Stromal cell of bone marrow (primary cell): ENCODE results near the gene GPSM1.
A peak's percentile ranks its signal among the peaks of the same experiment; 100 is the strongest.

ENCODE experiments used
- DNase-seq: peaks from one replicate; pipeline ENCODE4 v3.0.0-alpha.2; 2012; ENCODE audit warnings: low read depth

GPSM1 gene

DNA sequence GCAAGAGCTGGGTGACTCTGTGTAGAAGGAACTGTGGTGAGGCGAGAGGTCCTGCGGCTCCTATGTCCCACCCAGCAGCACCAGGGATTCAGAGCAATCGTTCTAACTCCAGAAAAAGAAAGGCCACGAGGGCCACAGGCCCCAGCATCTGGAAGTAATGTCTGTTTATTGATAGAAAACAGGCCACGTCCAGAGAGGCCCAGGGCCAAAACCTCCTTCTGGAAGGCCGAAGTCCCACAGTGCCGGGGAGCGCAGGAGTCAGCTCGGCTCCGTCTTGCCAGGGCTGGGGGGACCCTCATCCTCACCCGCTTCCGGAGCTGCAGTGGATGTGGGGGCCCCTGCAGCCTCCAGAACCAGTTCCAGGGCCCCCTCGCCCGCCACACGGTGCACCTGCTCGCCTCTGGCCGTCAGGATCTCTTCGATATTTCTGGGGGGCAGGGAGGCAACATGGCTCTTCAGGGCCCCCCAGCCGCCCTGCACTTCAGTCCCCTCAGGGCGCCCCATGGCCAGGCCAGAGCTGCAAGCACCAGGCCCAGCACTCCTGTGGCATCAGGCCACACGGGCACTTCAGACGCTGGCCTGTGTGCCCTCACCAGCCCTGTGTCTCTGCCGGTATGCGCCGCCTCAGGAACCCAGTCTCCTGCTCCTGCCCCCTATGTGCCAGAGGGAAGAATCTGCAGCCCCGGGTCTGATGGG, 34.6 kb downstream of the GPSM1 start:
- DNase-seq, result no peak

- no peak for DNase-seq
Observed at GRCh38 chr9:136362450-136362784, 35.1 kb downstream of the GPSM1 start.

DNA sequence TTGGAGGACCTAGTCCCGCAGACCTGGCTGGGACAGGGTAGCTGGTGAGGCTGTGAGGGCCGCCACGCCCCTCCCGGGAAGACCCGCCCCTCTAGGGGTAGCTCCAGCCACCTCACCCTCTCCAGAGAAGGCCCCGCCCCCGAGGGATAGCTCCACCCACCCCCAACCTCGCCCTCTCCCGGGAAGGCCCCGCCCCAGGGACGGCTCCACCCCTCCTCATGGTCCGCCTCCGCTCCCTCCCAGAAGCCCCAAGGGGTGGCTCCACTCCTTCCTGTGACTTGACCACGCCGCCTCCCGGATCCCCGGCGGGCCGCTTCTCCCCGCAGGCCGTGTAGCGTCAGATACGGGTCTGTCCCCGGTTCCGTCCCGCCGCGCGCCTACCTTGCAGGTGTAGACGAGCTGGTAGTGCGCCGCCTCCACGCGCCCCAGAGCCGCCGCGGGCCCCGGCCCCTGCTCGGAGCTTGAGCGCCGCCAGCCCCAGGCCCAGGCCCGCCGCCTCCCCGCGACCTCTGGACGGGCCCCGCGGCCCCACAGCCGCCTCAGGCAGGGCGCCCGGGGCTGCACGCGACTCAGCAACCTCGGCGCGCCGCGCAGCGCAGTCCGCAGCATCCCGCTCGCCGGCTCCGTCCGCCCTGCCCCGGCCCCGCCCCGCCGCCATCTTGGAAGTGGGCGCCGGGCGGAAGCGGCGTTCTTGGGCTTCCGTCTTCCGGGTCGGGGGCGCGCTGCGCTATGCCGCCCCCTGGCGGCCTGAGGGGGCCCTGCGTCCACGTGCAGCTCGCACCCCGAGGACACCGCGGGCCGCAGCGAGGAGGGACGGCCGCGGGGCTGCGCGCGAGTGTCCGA, 36.0 kb downstream of the GPSM1 start, which contains the start of gene DNLZ:
Gene DNLZ, minus strand, starts transcription at position 639 of the 843 bp plus-strand sequence. Its CDS starts 30 bp downstream, at position 609.
- peak; percentile 92 for DNase-seq

DNA sequence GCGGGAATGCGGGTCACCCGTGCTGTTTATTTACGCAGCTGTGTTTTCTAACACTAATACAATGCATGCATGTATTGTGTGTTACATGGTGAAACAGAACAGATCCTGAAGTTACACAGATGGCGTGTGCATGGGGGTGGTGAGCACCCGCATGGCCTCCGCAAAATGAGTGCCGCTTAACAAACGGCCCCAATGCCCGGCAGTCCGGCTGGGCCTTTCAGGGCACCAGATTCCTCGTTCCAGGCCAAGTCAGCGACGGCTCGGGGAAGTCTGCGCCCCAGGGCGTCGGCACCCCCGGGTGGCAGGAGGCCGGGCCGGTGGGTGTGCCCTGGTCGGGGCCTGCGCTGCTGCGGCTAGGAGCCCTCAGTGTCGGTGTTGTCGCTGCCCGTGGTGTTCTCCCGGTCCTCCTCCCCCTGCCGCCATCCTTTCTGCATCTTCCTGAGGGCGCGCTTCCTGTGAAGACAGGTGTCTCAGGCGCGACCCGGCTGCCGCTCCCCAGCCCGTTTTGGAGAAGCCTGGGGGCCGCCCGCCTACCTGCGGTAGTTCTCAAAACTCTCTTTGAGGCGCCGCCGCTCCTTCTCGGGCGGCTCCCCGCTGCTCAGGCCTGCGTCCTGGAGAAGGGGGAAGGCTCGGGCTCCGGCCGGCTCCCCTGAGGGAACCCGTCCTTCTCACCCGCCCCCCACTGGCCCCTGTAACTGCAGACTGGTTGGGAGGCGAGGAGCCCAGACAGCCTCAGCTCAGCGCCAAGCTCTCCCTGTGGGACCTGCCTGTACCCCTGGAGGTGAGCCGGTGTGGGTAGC, 36.8 kb downstream of the GPSM1 start:
- DNase-seq, result no peak

DNA sequence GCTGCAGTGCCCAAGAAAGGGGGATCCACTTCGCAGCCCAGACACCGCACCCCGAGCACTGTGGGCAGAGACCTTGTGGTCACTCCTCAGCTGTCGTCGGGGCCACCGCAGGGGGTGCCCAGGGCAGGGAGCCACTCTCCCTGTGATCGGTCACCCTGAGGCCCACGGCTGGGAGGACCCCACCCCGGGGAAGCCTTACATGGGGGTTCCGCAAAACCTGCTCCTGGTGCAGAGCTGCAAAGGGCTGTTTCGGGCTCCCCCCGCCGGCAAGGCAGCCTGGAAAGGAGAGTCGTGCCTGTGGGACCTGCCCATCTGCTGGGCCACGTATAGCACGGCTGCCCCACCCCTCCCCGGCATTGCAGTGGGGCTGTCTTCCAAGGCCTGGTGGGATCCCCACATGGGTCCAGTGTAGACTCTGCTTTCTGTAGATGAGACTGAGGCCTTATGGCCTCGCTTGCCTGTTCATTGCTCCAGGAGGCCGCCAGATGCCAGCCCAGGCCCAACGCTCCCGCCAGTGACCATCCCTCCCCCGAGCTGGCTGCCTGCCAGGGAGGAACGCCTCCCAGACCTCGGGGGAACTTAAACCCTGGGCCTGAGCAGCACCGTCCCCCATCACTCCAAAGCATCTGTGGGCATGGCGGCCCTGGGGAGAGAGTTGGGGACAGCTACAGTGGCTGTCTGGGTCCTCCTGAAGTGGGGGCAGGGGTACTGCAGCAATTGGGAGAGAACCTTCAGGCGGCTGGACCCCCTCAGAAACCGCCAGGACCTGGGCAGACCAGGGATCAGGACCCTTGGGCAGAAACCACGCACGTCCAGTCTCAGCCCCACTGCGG, 37.8 kb downstream of the GPSM1 start:
- DNase-seq, result no peak

- no peak for DNase-seq
Observed at GRCh38 chr9:136365775-136366222, 38.5 kb downstream of the GPSM1 start.

DNA sequence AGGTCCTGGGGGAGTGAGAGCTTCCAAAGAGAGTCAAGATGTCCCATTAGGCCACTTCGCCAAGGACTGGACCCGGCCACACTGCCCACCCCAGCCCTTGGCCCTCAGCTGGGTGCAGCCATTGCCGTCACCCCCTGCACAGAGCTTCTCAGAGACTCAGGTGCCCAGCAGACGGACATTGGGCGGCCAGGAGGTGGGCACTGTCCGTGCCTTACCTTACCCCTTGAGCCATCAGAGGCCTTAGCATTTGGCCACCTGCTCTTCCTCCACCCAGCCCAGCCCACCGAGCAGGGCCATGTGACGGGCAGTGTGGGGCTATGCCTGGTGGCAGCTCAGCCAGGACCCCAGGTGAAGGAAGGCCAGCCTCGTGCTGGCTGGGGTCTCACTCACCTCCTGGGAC, 39.5 kb downstream of the GPSM1 start:
- no peak for DNase-seq

- no peak for DNase-seq
Observed at GRCh38 chr9:136367296-136368145, 40.2 kb downstream of the GPSM1 start.

- no peak for DNase-seq
Observed at GRCh38 chr9:136368190-136368589, 40.9 kb downstream of the GPSM1 start.

- no peak for DNase-seq
Observed at GRCh38 chr9:136370037-136370436, 42.7 kb downstream of the GPSM1 start.

DNA sequence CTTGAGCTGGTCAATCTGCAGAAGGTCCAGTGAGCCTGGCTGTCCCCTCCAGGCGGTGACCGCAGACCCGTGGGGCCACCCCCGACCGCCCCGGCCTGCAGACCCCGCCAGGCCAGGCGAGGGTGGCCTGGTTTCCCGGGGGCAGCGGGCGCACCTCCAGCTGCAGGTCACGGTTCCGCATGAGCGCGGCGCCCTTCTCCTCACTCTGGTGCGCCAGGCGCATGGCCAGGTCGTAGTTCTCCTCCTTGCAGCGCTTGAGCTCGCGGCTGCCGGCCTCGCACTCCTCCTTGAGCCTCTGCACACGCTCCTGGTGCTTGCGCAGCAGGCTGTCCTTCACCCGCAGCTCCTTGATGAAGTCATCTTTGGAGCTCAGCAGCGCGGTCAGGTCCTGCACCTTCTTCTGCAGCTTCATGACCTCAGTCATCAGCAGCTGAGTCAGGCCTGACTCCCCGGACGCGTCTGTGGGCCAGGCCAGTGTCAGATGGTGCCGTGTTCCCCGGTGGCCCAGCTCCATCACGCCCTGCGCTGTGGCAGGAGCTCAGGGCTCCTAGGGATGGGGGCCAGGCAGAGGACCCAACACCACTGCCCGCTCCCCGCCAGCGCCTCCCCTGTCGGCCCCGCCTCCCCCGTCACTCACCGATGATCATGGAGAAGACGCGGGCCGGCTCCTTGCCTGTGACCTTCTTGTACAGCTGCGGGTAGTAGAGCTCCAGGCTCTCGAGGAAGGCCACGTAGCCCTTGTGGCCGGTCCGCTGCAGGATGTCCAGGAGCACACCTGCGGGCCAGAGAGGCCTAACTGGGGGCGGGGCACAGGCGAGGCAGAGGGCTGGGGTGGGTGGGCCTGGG, 43.6 kb downstream of the GPSM1 start:
- DNase-seq, result no peak

- DNase-seq, result no peak
Observed at GRCh38 chr9:136371533-136371880, 44.2 kb downstream of the GPSM1 start.

DNA sequence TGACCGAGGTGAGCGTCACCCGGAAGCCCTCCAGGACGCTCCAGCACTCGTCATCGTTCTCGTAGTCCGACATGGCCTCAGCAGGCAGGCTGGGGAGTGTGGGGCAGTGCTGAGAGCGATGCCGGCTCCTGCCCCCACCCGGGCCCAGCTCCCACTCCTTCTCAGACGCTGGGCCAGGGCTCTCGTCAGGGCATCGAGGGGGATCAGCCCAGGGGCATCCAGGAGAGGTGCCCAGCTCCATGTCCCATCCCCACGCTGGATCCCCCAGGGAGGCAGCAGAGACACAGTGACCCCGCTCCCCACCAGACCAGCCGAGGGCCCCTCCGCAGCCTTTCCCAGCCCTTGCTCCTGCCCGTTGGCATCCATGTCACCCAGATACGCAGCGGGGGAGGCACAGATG, 44.7 kb downstream of the GPSM1 start:
- no peak for DNase-seq

DNA sequence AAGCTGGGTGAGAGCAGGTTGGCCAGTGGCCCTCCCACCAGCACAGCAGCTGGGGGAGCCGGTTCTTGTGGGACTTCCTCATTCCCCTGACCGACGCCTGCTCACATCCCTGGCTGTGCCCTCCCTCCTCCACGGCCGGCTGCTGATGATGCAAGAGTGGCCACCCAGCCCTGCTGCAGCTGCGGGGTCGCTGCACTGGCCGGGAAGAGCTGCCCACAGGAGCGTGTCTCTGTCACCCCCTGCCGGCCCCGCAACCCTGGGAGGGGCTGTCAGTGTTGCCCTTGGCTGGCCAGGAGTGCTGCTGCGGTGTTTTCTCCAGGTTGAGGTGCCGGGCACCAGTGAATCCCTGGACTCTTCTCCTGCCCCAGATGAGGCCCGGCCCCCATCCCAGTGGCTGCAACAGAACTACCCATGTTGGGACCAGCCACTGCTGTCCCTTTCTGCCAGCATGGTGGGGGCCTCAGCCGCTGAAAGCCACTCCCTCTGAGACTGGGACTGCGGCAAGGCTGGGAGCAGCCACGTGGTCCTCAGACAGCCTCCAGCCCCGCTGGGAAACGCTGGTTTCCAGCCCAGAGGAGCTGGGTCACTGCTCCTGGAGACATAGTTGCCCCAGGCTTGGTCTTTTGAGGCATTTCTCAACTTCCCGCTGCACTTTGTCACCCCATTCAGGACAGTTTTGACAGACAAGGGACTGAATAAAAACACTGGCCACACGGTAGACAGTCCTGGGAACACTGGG, 45.4 kb downstream of the GPSM1 start:
- no peak for DNase-seq

DNA sequence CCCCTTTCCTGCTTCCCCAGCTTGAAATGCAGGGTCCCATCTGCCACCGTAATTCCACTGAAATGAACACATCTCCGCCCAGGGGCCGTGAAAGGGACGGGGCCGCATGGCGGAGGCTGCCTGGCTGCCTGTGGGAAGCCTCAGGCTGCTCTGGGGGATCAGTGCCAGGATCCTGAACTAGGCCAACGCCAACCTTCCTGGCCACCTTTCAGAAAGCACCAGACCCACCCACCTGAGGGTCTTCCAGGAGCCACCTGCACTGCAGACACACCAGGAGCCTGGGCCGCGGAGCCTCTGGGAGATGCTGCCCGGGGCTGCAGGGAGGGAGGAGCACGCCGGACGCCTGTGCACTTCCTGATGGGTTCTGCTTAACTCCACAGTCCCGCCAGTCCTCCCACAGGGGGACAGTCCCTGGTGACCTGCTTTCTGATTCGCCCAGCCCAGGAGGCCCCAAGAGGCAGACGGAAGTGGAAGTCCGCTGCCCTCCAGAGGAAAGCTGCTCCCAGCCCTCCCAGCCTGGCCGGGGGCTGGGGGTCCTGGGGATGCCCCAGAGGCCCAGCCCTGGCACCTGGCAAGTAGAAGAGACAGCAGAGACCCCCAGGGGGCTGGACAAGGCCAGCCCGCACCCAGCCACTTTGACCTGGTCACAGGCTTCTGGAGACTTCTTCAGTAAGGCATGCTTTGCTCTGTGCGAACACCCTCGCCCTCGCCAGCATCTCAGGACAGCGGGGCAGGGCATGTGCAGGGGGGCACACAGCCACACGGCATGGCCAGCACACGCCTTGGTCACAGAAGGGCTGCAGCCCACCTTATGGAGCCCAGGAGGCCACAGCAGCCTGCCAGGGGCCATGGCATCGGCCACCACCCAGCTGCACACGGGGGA, 46.2 kb downstream of the GPSM1 start, which contains the start of gene CARD9:
Gene CARD9, minus strand, starts transcription at position 370 of the 883 bp plus-strand sequence. CDS start 1,591 bp downstream, outside the sequence.
- no peak for DNase-seq

- DNase-seq, result no peak
Observed at GRCh38 chr9:136374183-136374575, 46.8 kb downstream of the GPSM1 start.

- no peak for DNase-seq
Observed at GRCh38 chr9:136375096-136375495, 47.8 kb downstream of the GPSM1 start.

DNA sequence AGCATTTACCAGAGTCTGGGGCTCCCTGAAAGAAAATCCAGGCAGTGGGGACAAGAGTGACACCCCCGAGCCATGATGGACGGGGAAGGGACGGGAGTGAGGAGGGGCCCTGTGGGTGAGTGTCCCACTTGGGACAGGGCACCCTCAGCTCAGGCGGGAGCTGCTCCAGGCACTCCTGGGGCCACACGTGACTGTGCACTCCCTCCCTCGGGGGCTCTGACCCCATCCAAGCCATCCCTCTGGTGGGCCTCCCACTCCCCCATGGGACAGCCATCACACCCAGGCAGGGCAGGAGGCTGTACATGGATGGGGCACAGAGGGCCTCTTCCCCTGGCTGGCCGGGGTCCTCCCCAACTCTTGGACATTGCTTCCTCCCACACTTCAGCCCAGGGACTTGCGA, 49.1 kb downstream of the GPSM1 start:
- DNase-seq, result no peak
